Activated CD4-positive, alpha-beta T cell treated with anti-CD3 and anti-CD28 coated beads, Interleukin-2, amount 50 U/mL, for 48 hours (primary cell): ENCODE results near the gene MDFI.

ENCODE experiments used
- DNase-seq, 2 experiments: peaks; one replicate each; pipeline ENCODE4 v3.0.0-alpha.2; 2020

MDFI gene

DNA sequence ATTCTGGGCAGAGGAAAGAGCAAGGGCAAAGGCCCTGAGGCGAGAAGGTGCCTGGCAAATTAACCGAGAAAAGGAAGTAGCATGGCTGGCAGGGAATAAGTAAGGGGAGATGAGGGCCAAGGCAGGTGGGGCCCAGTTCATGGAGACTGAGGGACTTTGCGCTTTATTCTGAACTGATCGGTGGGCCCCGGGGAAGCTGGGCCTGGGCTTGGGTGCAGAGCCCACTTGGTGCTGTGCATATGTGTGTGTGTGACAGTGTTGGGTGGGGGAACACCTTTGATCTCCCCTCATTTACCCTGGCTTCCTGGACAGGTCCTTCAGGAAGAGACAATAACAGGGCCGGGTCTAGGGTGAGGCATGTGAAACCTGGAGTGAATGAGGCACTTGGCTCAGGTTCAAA is 2.9 kb upstream of the MDFI start:
- DNase-seq: no peak

DNA sequence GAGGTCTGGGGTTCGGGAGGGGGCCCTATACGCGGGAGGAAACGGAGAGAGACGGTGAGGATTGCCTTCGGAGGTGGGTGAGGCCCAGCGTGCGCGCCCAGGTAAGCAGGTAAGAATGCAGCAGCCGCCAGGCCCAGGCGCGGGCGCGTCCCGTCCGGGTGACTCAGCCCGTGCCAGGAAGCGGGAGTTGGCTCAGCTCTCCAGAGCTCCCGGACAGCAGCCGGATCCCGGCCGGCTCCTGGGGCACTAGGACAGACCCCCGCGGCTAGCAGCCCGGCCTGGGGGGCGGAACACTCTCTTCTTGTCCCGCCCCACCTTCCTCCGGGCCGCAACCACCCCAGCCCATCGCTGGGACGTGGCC is 1.5 kb upstream of the MDFI start:
- no peak for DNase-seq

DNA sequence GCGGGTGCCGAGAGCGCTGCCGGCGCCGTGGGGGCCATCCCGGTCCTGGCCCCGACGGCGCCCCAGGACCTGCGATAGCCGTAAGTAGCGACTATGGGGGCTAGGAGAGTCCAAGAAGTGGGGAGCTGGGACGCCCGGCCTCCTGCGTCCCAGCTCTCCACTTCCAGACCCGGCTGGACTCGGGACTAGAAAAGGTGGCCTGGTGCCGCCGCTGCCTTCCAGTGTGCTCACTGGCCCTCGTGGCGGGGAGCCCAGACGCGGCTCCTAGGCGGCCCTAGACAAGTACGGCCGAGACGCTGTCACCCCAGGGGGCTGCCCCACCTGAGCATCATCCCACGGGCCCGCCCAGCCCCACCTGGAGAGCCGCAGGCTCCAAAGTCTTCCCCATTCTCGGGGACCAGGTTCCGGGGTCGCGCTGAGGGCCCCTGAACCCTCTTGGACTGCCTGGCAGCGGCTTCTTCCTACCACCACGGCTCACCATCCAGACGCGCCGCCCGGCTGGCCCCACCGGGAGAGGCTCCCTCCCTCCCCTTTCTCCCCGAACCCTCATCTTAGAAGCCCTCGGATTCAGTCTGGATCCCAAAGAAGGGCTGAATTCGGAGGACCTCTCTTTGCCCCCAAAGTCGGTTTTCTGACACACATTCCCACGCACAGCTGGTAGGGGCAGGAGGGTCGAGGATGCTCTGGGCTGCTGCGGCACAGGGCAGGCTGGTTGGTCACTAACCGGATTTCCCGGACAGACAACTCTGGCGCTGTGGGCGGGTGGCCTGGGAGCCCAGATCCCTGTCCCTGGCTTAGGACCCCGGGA is 870 bp upstream of the MDFI start:
- DNase-seq: no peak

DNA sequence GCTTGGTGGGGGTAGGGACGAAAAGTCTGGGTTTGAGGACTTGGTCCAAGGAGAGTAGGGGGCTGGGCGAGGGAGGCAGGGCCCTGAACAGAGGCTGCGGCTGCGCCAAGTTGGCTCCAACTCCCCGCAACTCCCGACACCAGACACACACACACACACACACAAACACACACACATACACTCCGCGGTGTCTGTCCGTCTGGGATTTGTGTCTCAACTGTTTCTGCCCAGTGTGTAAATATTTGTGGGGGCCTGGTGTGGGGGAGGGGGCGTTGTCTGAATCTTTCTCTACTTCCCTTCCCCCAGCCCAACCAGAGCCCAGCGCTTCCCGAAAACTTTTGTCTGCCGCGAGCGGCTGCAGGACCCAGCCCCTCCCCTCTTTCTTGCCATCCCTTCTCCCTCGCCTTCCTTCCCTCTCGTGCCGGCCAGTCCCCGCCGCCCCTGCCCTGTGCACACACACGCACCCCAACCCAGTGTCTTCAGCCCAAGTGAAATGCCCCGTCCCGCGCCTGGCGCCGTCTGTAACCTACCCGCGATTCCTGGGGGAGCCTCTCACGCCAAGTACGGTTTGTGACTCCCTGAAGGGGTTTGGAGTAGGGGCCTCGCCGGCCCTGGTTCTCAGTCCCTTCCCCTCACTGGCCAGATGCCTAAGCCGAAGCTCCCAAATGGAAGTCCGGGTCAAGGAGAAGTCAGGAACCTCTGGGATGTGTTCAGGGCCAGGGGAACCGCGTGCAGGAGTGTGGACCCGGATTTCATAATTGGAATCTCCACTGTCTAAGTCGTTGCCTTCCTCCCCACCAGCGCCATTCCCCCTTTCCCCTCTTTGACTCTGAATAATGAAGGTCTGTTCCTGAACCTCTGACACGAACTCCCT is 904 bp downstream of the MDFI start:
- no peak for DNase-seq

DNA sequence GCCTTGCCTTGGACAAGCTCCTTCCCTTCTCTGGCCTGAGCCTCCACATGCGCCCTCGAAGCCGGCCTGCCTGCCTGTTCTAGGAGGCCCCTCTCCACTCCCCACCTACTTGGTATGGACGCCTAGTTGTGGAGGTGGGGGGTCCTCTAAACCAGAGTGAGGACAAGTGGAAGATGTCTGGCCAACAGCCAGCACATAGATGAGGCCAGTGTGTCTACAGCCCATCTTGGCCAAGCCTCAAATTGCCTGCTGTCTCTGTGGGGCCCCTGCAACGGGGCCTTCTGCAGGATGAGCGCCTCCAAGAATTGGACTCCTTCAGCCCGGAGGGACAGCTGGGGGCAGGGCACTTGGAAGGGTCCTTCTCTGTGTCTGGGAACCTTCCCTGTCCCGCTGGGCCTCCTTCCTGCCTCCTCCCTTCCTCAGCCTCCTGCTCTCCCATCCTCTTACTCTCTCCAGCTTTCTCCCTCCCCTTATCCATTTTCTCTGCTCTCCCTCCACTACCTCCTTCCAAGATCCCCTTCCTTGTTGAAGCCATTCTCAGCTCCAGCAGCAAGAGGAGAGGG is 1.6 kb downstream of the MDFI start:
- DNase-seq: no peak

DNA sequence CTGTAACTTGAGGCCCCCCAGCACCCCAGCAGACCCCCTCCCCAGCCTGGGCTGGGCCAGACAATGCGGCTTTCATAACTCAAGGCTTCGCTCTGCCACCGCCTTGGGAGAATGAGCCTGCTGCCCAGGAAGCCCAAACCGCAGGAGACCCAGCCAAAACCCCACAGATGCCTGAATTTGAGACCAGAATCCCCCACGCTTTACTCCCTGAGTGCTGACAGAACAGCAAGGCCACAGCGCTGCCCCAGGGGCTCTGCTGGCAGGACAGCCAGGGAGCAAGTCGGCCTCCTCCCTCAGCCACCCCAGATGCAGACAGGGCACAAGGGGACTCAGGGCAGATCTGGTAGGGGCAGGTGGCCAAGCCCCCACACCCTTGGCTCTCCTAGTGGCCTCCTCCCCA is 2.2 kb downstream of the MDFI start:
- no peak for DNase-seq

DNA sequence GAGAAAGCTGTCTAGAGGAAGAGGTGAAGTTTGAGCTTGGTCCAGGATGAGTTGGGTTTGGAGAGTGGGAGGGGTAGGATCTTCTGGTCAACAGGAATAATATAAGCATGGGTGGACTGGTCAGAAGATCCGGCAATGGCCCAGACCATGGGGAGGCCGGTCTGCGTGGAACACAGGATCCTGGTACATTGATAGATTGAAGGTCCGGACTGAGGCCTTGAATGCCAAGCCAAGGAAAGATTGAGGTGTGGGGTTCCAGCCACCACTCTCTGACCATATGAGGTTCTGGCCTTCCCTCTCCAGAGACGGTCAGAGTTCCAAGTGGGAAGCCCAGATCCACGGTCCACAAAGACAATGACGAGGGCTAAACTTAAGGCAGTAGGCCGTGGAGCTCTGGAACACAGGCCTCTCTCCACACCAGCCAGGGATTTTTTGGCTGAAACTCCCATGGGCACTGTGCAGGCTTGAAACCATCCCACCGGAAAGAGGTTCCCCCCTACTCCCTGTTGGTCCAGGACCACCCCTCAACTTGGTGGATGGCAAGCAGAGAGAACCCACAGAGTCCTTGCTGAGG is 3.2 kb downstream of the MDFI start:
- DNase-seq: no peak

DNA sequence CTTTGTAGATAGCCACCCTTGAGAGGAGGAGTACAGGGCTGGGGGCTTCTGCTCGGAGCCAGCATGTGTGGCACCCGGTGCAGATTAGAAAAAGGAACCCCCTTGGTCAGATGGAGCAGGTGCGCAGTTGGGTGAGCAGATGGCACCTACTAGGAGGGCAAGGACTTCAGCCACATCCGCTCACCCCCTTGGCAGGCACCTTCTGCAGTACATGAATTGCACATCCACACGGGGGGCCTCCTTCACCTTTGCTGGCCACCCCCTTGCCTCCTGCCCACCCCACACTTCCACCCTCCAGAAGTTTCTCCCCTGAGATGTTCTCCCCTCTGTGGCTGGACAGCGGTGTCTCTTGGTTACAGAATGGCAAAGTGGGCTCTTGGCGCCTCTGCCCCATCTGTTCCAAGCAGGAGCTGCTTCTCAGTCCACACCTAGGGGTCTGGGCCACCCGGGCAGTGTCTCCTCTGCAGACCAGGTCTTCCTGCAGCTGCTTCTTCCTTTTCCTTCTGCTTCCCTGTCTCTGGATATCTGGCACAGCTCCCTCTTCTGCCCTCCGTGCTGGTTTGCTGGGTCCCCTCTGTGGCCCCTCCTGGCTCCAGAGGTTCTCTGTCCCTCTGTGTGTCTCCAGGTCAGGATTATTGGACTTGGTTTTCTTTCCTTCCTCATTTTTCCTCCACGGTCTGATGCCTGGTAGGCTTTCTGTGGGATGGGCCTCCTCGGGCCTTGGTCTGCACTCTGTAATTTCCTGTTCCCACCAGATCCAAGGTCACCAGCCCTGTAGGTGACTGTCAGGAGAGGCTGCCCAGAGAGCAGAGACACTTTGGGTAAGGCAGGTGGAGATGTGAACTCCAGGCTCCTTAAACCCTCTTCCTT is 4.1 kb downstream of the MDFI start:
- no peak for DNase-seq

DNA sequence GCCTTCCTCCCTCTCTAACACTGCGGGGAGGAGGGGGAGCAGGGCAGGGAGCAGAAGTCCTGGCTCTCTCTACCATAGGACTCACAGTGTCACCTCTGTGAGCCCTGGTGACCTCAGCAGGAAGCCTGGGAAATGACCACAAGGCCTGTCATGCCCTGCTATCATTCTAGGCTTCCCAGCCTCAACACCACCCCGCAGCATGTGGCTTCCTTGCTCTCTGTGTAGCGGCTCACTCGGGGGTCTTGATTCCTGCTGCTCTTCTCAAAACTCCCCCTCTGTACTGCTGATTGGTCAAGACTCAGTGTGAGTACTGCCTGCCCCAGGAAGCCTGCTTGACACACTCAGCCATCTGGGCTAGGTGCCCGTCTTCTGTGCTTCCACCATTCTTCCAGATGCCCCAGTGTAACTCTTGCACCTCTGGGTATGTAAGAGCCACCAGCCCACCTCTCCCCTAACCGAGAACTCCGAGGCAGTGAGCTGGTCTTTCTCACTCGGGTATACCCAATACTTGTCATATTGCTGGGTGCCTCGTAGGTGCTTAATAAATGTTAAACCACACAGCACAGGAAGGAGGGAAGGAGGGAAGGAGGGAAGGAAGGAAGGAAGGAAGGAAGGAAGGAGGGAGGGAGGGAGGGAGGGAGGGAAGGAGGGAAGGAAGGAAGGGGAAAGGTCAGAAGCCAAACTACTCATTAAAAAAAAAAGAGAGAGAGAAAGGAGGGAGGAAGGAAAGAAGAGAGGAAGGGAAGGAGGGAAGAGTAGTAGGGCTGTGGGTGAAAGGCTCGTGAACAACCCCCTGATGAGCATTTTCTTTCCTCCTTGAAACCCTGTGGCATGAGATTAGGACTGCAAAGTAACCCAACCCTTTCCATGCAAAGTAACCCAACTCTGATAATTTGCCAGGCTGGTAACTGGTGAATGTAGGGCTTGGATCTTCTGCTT is 5.0 kb downstream of the MDFI start:
- no peak for DNase-seq

DNA sequence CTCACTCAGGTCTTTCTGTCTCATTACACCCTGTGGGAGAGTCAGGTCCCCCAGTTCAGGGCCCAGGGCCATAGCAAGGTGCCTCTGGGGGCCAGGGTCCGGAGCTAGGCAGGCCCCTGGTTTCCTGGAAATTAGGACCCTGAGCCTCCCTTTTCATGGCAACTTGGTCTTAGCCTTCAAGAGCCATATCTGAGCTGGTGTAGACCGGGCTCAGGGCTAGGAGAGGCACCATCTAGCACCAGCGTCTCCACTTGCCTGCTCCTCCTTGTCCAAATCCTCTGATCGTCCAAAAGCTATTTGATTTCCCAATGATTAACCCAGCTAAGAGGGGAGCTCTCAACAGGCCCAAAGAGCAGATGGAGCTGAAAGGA is 5.6 kb downstream of the MDFI start:
- no peak for DNase-seq

DNA sequence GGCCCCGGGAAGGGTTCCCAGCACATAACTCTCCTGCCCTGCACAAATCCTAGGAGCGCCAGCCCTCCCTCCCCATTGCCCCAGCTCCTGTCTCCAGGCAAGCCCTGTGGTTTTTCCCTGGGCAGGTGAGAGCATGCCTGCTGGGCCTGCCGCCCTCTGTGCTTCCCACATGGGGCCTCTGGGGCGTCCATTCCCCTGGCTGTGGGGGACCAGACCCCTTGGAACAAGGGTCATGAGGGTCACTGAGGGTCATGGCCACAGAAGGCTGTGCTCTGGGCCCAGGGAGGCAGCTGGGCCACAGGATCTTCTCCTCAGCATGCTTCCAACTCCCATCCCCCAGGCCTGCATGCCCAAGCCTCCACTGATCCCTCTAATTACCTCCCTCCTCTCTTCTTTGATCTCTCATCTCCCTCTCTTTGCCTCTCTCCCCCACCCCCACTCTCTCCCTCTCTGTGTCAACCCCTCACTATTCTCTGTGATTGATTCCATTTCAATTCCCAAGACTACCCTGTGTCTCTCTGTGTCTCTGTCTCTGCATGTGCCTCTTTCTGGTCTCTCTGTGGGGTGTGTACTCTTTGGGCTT is 6.1 kb downstream of the MDFI start:
- no peak for DNase-seq

DNA sequence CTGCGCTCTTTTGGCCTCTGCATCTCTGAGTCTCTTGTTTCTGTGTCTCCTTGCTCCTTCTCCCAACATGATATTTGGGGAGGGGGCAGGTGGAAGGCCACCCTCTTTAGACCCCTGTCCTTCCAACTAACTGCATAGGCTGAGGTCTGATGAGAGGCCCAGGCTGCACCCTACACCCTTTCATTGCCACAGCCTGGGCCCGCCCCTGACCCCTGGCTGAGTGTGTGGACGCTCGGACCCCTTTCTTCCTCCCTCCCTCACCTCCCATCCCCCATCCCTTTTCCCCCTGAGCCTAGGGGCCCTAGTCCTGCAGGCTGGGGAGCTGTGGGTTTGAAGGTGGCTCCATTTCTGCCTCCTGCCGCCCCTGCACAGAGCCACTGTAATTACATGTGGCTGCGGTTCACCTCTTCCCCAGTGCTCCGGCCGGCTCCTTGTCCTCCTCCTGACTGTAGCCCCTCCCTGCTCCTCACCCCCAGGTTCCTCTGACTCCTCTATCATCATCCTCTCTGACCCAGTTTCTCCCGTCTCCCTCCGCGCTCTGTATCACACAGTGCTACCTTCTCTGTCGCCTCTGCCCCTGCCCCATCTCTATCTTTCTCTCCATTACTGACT is 6.8 kb downstream of the MDFI start:
- no peak for DNase-seq

DNA sequence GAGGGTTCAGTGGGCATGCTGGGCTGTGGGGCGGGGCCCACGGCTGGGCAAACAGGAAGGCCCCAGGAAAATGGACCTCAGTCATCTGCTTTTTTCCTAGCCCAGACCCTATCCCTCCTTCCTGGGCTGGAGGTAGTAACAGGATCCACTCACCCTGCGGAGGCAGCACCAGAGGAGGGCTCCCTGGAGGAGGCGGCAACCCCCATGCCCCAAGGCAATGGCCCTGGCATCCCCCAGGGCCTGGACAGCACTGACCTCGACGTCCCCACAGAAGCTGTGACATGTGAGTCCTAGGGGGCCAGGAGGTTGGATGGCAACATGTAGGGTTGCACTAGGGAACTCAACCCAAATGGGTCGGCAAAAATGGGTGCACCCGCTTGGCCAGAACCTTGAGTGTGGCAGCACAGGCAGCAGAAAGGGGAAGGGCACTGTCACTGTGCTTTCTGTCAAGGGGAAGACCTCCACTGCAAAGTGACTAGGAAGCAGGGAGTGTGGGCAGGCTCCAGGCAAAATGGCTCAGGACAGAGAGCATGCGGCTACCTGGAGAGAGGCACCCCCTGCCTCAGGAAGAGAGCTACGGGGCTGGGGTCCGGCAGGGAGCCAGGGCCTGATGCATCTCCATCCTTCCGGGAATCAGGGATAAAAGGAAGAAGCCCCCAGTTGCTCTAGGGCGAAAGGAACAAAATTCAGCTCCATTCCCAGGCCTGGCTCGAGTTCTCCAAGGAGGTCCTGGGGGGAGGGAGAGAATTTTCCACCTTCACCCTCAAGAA is 7.9 kb downstream of the MDFI start:
- DNase-seq: no peak

DNA sequence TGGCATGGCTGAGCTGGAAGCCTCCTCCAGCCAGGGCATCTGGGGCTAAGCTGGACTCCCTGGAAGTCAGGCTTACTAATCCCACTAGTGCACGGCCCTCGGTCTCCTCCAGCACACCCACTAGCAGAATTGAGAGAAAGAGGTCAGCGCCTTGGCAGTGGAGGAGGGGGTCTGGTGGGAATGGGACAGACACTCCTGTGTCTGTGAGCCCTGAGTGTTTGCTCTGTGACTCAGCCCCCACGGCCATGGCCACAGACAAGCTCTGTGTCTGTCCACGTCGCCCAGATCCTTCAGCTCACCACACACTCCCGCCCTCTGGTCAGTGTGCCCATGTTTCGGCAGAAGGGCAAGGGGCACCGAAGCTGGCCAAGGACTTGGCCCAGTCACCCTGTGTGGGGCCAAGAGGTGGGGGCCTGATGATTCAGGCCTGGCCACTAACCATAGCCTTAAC is 8.8 kb downstream of the MDFI start:
- DNase-seq: no peak

DNA sequence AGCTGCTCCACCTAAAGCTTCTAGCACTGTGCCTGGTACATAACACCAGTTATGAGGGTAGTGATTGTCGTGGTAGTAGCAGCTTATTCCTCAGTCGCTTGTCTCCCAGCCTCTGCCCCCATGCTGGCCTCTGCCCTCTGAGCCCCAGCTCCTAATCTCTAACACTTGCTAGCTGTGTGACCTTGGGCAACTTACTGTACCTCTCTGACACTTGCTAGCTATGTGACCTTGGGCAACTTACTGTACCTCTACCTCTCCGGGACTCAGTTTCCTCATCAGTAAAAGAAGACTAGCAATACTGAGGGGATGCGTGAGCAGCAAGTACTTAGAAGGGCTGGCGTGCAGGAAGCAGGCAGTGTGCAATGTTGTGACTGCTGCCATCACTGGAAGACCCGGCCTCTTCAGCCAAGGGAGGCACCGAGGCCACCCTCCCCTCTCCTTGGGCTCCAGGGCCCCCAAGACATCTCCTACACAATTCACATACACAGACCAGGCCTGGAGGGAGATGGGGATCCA is 9.9 kb downstream of the MDFI start:
- no peak for DNase-seq

DNA sequence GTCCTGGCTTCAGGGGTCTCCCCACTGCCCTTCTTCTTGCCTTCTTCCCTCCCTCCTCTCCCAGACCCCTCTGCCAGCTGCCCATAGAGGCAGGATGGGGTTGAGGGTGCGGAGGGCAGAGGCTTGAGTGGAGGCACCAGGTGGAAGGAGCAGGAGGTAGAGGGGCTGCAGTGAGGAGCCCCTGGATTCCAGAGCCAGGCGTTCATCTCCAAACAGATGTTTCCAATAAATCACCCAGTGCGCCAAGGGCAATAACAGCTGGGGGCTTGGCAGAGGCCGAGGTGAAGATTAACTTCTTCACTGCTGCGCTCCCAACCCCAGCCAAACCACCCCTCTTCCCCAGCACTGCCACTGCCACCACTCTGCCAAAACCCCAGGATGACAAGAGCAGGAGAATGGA is 10.7 kb downstream of the MDFI start:
- DNase-seq: no peak

DNA sequence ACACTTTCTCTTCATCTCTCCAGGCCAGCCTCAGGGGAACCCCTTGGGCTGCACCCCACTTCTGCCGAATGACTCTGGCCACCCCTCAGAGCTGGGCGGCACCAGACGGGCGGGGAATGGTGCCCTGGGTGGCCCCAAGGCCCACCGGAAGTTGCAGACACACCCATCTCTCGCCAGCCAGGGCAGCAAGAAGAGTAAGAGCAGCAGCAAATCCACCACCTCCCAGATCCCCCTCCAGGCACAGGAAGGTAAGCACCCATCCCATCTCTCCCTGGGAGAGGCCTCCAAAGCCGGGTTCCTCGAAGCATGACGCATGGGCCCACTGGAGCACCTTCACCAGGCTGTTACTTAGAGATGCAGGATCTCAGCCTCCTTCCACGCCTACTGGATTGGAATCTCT is 11.3 kb downstream of the MDFI start:
- DNase-seq: no peak

DNA sequence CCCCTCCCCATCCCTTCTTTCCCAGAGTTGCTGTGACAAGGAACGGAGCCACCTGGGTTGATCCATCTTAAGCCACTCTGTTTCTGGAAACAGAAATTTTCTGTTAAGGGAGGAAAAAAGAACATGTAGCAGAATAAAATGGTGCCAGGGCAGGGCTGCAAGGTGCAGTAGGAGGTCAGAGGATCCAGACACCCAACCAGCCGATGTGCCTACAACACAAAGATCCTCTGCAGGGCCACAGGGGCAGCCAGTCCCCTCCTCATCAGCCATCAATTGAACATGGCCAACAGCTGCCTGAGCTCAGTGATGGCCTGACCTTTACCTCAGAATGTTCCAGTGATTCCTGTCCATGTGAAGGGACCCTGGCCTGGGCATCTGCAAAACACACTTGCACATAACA is 11.9 kb downstream of the MDFI start:
- DNase-seq: no peak

DNA sequence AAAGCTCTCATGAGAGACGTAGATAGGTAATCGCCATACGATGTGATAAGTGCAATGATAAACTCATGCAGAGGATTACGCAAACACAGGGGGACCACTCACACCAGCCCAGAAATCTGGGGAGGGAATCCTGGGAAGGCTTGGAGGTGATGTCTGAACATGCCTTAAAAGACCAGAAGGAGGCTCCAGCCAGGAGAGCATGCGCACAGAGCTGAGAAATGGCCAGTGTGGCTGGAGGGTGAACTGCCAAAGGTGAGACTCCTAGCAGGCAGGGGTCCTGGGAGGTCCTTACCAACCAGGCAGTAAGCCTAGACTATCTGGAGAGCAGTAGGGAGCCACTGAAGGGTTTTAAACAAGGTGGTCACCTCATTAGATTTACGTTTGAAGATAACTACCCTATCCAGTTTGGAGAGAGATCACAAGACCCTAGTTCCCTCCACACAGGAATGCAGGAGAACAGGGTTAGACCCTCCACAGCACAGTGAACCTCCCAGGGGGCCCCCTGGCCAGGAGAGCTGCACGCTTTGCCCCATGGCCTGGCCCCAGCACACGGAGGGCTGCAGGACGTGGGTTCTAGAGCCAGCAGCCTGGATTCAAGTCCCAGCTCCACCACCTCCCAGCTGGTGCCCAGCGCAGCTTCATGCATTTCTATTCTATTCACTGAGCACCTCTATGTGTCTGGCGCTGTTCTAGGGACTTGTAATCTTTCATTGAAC is 13.1 kb downstream of the MDFI start:
- no peak for DNase-seq
